HepG2 (cell line): ENCODE results near the gene RPS6KA5. TPM values are rescaled to one million over a fixed set of nuclear protein-coding genes. Genes with fewer than 3 reads are reported as not detected.

Source experiments
- ATAC-seq: fragments of 200-7000 bp; cut with Tn5 transposase; 3 replicates; pipeline ENCODE4 v1.9.1; 2020; ENCODE audit warnings: mild to moderate bottlenecking, moderate library complexity
- BruUV-seq: library from RNA; stranded (reverse); fragments of 400-500 nt; replicated peaks from 2 replicates; lab custom pipeline; 2021; lab: Mats Ljungman, UMichigan
- CTCF ChIA-PET: fragments of 300-600 bp; formaldehyde crosslinking; extraction: SDS; loops from one replicate; lab custom pipeline; 2021; ENCODE audit warnings: low total read pairs, inconsistent platforms, low intra/inter-chr PET ratio; lab: Yijun Ruan, JAX
- POLR2A ChIA-PET: fragments of 350-600 bp; sonication (Branson Sonifier 250); formaldehyde crosslinking; loops from one replicate; lab custom pipeline; 2020; ENCODE audit warnings: antibody characterized with exemption, inconsistent platforms; lab: Yijun Ruan, JAX
- DNase-seq: peaks from one replicate; pipeline ENCODE4 v3.0.0-alpha.2; 2015; ENCODE audit warnings: low spot score
- FAIRE-seq: peaks from 3 replicates; lab custom pipeline; 2011; peaks lifted over from hg19 to GRCh38; lab: Jason Lieb, UNC
- H2AFZ ChIP-seq: one replicate; pipeline ENCODE4 v1.6.1; 2011; ENCODE audit warnings: low read length, inconsistent platforms
- H3K27ac ChIP-seq: fragments of 300-600 bp; 3 replicates; pipeline ENCODE4 v1.8.0; 2011; ENCODE audit warnings: mixed run types, mild to moderate bottlenecking, mixed read lengths, low read length, inconsistent platforms; ENCODE audit not compliant: insufficient read depth; ENCODE audit errors: extremely low read length
- H3K27me3 ChIP-seq, 2 experiments: fragments of 200-600 bp in 1 of 2; 2 replicates in 1 of 2; 3 replicates in 1 of 2; pipeline versions ENCODE4 v1.6.0 to v1.8.0; 2011; ENCODE audit warnings: low read length in 2 of 2, mild to moderate bottlenecking in 2 of 2, moderate library complexity in 2 of 2, inconsistent platforms in 1 of 2; ENCODE audit not compliant: insufficient read depth in 2 of 2, control insufficient read depth in 1 of 2
- H3K36me3 ChIP-seq, 2 experiments: fragments of 200-600 bp in 1 of 2; replicated peaks in 1 of 2; 2 replicates in 1 of 2; 3 replicates in 1 of 2; pipeline versions ENCODE4 v1.5.1 to v1.8.0; 2011; ENCODE audit warnings: low read length in 2 of 2, inconsistent platforms in 1 of 2; ENCODE audit not compliant: insufficient read depth in 2 of 2, control insufficient read depth in 1 of 2
- H3K4me1 ChIP-seq: 2 replicates; pipeline ENCODE4 v1.5.1; 2012; ENCODE audit warnings: low read length, inconsistent platforms; ENCODE audit not compliant: insufficient read depth
- H3K4me2 ChIP-seq: 2 replicates; pipeline ENCODE4 v1.6.0; 2011; ENCODE audit warnings: low read depth, low read length, inconsistent platforms
- H3K4me3 ChIP-seq, 3 experiments: fragments of 200-600 bp in 1 of 3; sonication (generic), shearing (Covaris generic) in 1 of 3; replicated peaks in 1 of 3; 2 replicates each; pipeline ENCODE4 v1.5.1; 2011 to 2016; ENCODE audit warnings: low read length in 3 of 3, inconsistent platforms in 2 of 3, low read depth in 2 of 3, mild to moderate bottlenecking in 2 of 3, control low read depth in 1 of 3, mixed read lengths in 1 of 3; ENCODE audit not compliant: insufficient read depth in 1 of 3
- H3K79me2 ChIP-seq: one replicate; pipeline ENCODE4 v1.6.1; 2011; ENCODE audit warnings: low read length, inconsistent platforms; ENCODE audit not compliant: insufficient read depth
- H3K9ac ChIP-seq: 2 replicates; pipeline ENCODE4 v1.6.0; 2011; ENCODE audit warnings: mild to moderate bottlenecking, low read depth, low read length, inconsistent platforms; ENCODE audit not compliant: insufficient read depth
- H3K9me3 ChIP-seq: 2 replicates; pipeline ENCODE4 v1.5.1; 2012; ENCODE audit warnings: mild to moderate bottlenecking, low read length
- H4K20me1 ChIP-seq: 2 replicates; pipeline ENCODE4 v1.6.0; 2011; ENCODE audit warnings: inconsistent platforms, mild to moderate bottlenecking, low read length, moderate library complexity; ENCODE audit not compliant: insufficient read depth
- CBX5 ChIP-seq: sonication (generic); formaldehyde crosslinking; IDR thresholded peaks from 2 replicates; pipeline ENCODE4 v1.4.0; 2020; ENCODE audit warnings: missing genetic modification reagents, borderline replicate concordance
- GLMP ChIP-seq: sonication (generic); formaldehyde crosslinking; IDR thresholded peaks from 2 replicates; pipeline ENCODE4 v1.9.0; 2021; ENCODE audit warnings: missing genetic modification reagents, mild to moderate bottlenecking, borderline replicate concordance
- HNRNPL ChIP-seq: fragments of 200-400 bp; formaldehyde crosslinking; IDR thresholded peaks from 2 replicates; pipeline ENCODE4 v1.6.1; 2017; ENCODE audit warnings: mild to moderate bottlenecking, low read depth, low read length
- KLF13 ChIP-seq: sonication (generic); formaldehyde crosslinking; IDR thresholded peaks from 2 replicates; pipeline ENCODE4 v1.4.0; 2020; ENCODE audit warnings: mild to moderate bottlenecking, missing genetic modification reagents
- NFATC3 ChIP-seq: sonication (generic); formaldehyde crosslinking; IDR thresholded peaks from 2 replicates; pipeline ENCODE4 v1.5.1; 2020; ENCODE audit warnings: mild to moderate bottlenecking, missing genetic modification reagents
- RELA ChIP-seq: sonication (generic); formaldehyde crosslinking; IDR thresholded peaks from 2 replicates; pipeline ENCODE4 v1.4.0; 2020; ENCODE audit warnings: missing genetic modification reagents
- SAP130 ChIP-seq: IDR thresholded peaks from 2 replicates; pipeline ENCODE4 v1.6.1; 2016; ENCODE audit warnings: low read depth
- ZFP91 ChIP-seq: sonication (generic); formaldehyde crosslinking; IDR thresholded peaks from 2 replicates; pipeline ENCODE4 v1.9.0; 2022; ENCODE audit warnings: missing genetic modification reagents, mild to moderate bottlenecking, borderline replicate concordance
- ZNF143 ChIP-seq: sonication (generic); formaldehyde crosslinking; IDR thresholded peaks from 2 replicates; pipeline ENCODE4 v1.4.0; 2020; ENCODE audit warnings: missing genetic modification reagents
- ZNF230 ChIP-seq: sonication (generic); formaldehyde crosslinking; IDR thresholded peaks from 2 replicates; pipeline ENCODE4 v1.4.0; 2020; ENCODE audit warnings: mild to moderate bottlenecking, missing genetic modification reagents
- ZNF501 ChIP-seq: sonication (generic); formaldehyde crosslinking; IDR thresholded peaks from 2 replicates; pipeline ENCODE4 v1.5.1; 2020; ENCODE audit warnings: mild to moderate bottlenecking, moderate library complexity, missing genetic modification reagents
- WGBS: methylation state at CpG from one replicate; pipeline ENCODE4 v1.1.6; 2017; ENCODE audit warnings: low lambda C conversion rate; 5-methylcytosine and 5-hydroxymethylcytosine counted together
- in situ Hi-C: cut with HindIII; loops from 2 replicates; pipeline ENCODE4 v1.10.0; 2017; ENCODE audit warnings: low pct_unique_long_range_greater_than_20kb; ENCODE audit not compliant: extremely low pct_ligation_motif_present
- intact Hi-C: fragments of 100-400 bp; cut with micrococcal nuclease; formaldehyde crosslinking; loops from one replicate; pipeline ENCODE4 v1.10.0; 2022; ENCODE audit not compliant: unreplicated experiment
- polyA plus RNA-seq, 8 experiments: library from polyadenylated mRNA; depleted of rRNA in 3 of 8; stranded (reverse) in 7 of 8; unstranded in 1 of 8; fragments of >200 nt; fragmentation: Illumina TruSeq in 4 of 8; extraction: Trizol in 4 of 8; gene quantifications; 2 replicates each; pipeline versions ENCODE4 v1.2.1 to v1.2.3, GENCODE V29; 2011 to 2016; ENCODE audit warnings: low read depth in 4 of 8, missing spikeins in 1 of 8, mixed read lengths in 1 of 8; ENCODE audit not compliant: insufficient read depth in 1 of 8
- total RNA-seq, 5 experiments: library from RNA; depleted of rRNA; stranded (reverse); fragments of >200 nt; fragmentation: Illumina TruSeq; extraction: Trizol; gene quantifications; 2 replicates each; pipeline ENCODE4 v1.2.3, GENCODE V29; 2016; ENCODE audit warnings: low read depth in 1 of 5

RPS6KA5 gene
- total and polyA plus RNA-seq, 2 of the 13 experiments (the other 11 are each of a cell fraction or from before 2014, with no cell fraction given) = 0.50 to 0.58 TPM

GRCh38 chr14:91095178-91095577 lies 34.7 kb upstream of the RPS6KA5 start:
- CTCF ChIA-PET = no interaction called here
- FAIRE-seq = no peak
- BruUV-seq = no TSS peak

More at GRCh38 chr14:91095178-91095577, 34.7 kb upstream of the RPS6KA5 start:
- Histone ChIP-seq H2AFZ (no peak overlapping the region), H3K27me3 (no peaks in the 10 kb centered on the region), H3K9ac (no peak overlapping the region), H3K4me3 (no peak overlapping the region), H3K4me1 (peaks cover 6% of the 10 kb centered on the region; the same call in 1 of the 2 replicates), H3K27ac (no peak overlapping the region), H3K36me3 (no peaks in the 10 kb centered on the region), H3K79me2 (no peaks in the 10 kb centered on the region), H4K20me1 (no peaks in the 10 kb centered on the region), H3K4me2 (no peak overlapping the region), H3K9me3 (no peaks in the 10 kb centered on the region)
- in situ Hi-C loops = no loop called here
- no peak for ATAC-seq
- DNase-seq = no peak
- 35% methylated on average over 6 of the region's 8 CpGs for WGBS
- intact Hi-C loops = no loop called here
- POLR2A ChIA-PET = no interaction called here
- TF ChIP-seq GLMP (CRISPR knock-in tag) = no peak
- TF ChIP-seq RELA (CRISPR knock-in tag) = no peak
- TF ChIP-seq ZNF230 (CRISPR knock-in tag) = no peak
- no peak for TF ChIP-seq NFATC3 (CRISPR knock-in tag)
- no peak for TF ChIP-seq ZNF501 (CRISPR knock-in tag)
- TF ChIP-seq SAP130 (CRISPR knock-in tag) = no peak
- TF ChIP-seq CBX5 (CRISPR knock-in tag) = no peak
- TF ChIP-seq ZFP91 (CRISPR knock-in tag) = no peak
- no peak for TF ChIP-seq HNRNPL
- no peak for TF ChIP-seq KLF13 (CRISPR knock-in tag)
- TF ChIP-seq ZNF143 (CRISPR knock-in tag) = no peak
